Body of pancreas (tissue), 4 donors: ENCODE measurements around the gene GNG3. TPM values are rescaled to one million over a fixed set of nuclear protein-coding genes. Genes with fewer than 3 reads are reported as not detected.
A peak's percentile ranks its signal among the peaks of the same experiment; 100 is the strongest.
"Not testable (repeated sequence)": the region's sequence is repeated elsewhere in the genome, so short reads cannot be mapped to it uniquely, and the experiment has no call there.

Experiments used
- ATAC-seq: fragments of 150-250 bp; one replicate; pipeline ENCODE4 v1.9.1; 2016
- DNase-seq, 4 donors: peaks; one replicate each; pipeline ENCODE4 v3.0.0-alpha.2; 2019
- H3K27ac ChIP-seq, 4 donors: fragments of 200-600 bp; sonication (generic); 1 replicate in 3 of 4; 2 replicates in 1 of 4; pipeline versions ENCODE4 v1.5.1 to v1.6.1; 2016 to 2019; ENCODE audit warnings: mild to moderate bottlenecking in 1 of 4, mixed read lengths in 1 of 4, moderate library complexity in 1 of 4
- H3K27me3 ChIP-seq, 2 donors: fragments of 200-600 bp; sonication (generic); one replicate each; pipeline ENCODE4 v1.6.0; 2016; ENCODE audit warnings: mild to moderate bottlenecking in 1 of 2
- H3K36me3 ChIP-seq, 2 donors: fragments of 200-600 bp; sonication (generic); replicated peaks in 1 of 2; 2 replicates each; pipeline ENCODE4 v1.5.1; 2016; ENCODE audit warnings: low read depth in 2 of 2; ENCODE audit not compliant: insufficient read depth in 1 of 2
- H3K4me1 ChIP-seq: fragments of 200-600 bp; sonication (generic); one replicate; pipeline ENCODE4 v1.6.0; 2016
- H3K4me3 ChIP-seq, 2 donors: fragments of 200-600 bp; sonication (generic); 1 replicate in 1 of 2; 2 replicates in 1 of 2; pipeline ENCODE4 v1.5.1; 2016 to 2019
- H3K9me3 ChIP-seq, 3 donors: fragments of 200-600 bp; sonication (generic); 1 replicate in 2 of 3; 2 replicates in 1 of 3; pipeline ENCODE4 v1.5.1; 2016
- CTCF ChIP-seq, 7 experiments: fragments of 450-650 bp in 4 of 7; fragments of 200-600 bp in 3 of 7; sonication (generic) in 3 of 7; IDR thresholded peaks; one replicate each; pipeline ENCODE4 v1.5.1; 2016 to 2019; ENCODE audit warnings: antibody characterized with exemption in 7 of 7
- POLR2A ChIP-seq, 3 donors: fragments of 450-650 bp; IDR thresholded peaks; one replicate each; pipeline ENCODE4 v1.6.1; 2016; ENCODE audit warnings: antibody characterized with exemption in 3 of 3, mild to moderate bottlenecking in 2 of 3
- WGBS, 2 donors: methylation state at CpG; one replicate each; pipeline ENCODE4 v1.1.5; 2017; 5-methylcytosine and 5-hydroxymethylcytosine counted together
- intact Hi-C: fragments of 100-400 bp; cut with DNase I; formaldehyde crosslinking; loops from one replicate; pipeline ENCODE4 v1.15.1; 2023
- total RNA-seq, 2 donors: library from RNA; depleted of rRNA; stranded (reverse); fragments of >200 nt; gene quantifications; one replicate each; pipeline ENCODE4 v1.1.0, GENCODE V29; 2016

GNG3 gene
- total RNA-seq, 2 donors from 2014 or later, result 1.0 TPM; not detected in 1

- Histone ChIP-seq H3K36me3 (peaks cover 0 to 3% of the 10 kb centered on the region in 2 donors), H3K4me1 (peaks cover 62% of the 10 kb centered on the region), H3K27me3 (no peaks in the 10 kb centered on the region), H3K9me3 (no peaks in the 10 kb centered on the region), H3K4me3 (peak within 1 kb of the TSS; percentile 57 to 80), H3K27ac (peak within 1 kb of the TSS; percentile 76 to 96 (median 90))
- peak; percentile 69 to 83 (median 80) for DNase-seq
- peak; percentile 80 for ATAC-seq
- TF ChIP-seq CTCF (IDR thresholded peaks at IDR 0.05), result peak in 1 of 7 experiments; percentile 17
- TF ChIP-seq POLR2A (IDR thresholded peaks at IDR 0.05), result peak; percentile 58 to 88 (median 84)
- WGBS, 2 donors, result 0 to 1% methylated on average over 25 to 58 of the region's 59 CpGs
- intact Hi-C loops, result no loop called here
These were observed 35.7 kb upstream of the GNG3 start, which contains the start of the genes LBHD1 and UQCC3 for GRCh38 chr11:62671608-62672389. LBHD1 (minus strand) TSS chr11:62672267; CDS start chr11:62670031, 2,236 bp downstream. UQCC3 (plus strand) TSS chr11:62671673; CDS start chr11:62671746, 73 bp downstream.

- H3K27ac ChIP-seq, result peak overlapping the region in 1 of 4 donors; percentile 96
- WGBS, 2 donors, result 62 to 79% methylated on average over 2 of the region's 2 CpGs
- H3K4me3 ChIP-seq, result no peak overlapping the region
- no peaks in the 10 kb centered on the region for H3K27me3 ChIP-seq
- H3K9me3 ChIP-seq, result no peaks in the 10 kb centered on the region
- H3K36me3 ChIP-seq, result peaks cover 0 to 5% of the 10 kb centered on the region in 2 donors
- peaks cover 61% of the 10 kb centered on the region for H3K4me1 ChIP-seq
- intact Hi-C loops, result no loop called here
- no peak for ATAC-seq
- TF ChIP-seq CTCF (IDR thresholded peaks at IDR 0.05), result no peak
- no peak for TF ChIP-seq POLR2A (IDR thresholded peaks at IDR 0.05)
- no peak for DNase-seq
These were observed 34.3 kb upstream of the GNG3 start for GRCh38 chr11:62673196-62673525.

- 88 to 93% methylated on average over 10 of the region's 10 CpGs for WGBS, 2 donors
- H3K36me3 ChIP-seq, result not testable (repeated sequence)
These were observed 32.1 kb upstream of the GNG3 start for GRCh38 chr11:62675415-62675814.

GRCh38 chr11:62676698-62677097 lies 30.8 kb upstream of the GNG3 start:
- peaks cover 51% of the 10 kb centered on the region for H3K4me1 ChIP-seq
- TF ChIP-seq CTCF (IDR thresholded peaks at IDR 0.05), result no peak
- H3K27ac ChIP-seq, result no peak overlapping the region
- no peaks in the 10 kb centered on the region for H3K27me3 ChIP-seq
- H3K4me3 ChIP-seq, result no peak overlapping the region
- no peaks in the 10 kb centered on the region for H3K9me3 ChIP-seq
- intact Hi-C loops, result no loop called here
- WGBS, 2 donors, result 34 to 41% methylated on average over 3 to 6 of the region's 6 CpGs
- DNase-seq (no peak), ATAC-seq (no peak)
- peaks cover 0 to 5% of the 10 kb centered on the region in 2 donors for H3K36me3 ChIP-seq

More at GRCh38 chr11:62675415-62675814, 32.1 kb upstream of the GNG3 start:
- intact Hi-C loops, H3K4me3 ChIP-seq, DNase-seq, ATAC-seq, H3K27me3 ChIP-seq, H3K27ac ChIP-seq, H3K9me3 ChIP-seq: not testable (repeated sequence)
- H3K4me1 ChIP-seq, result peaks cover 51% of the 10 kb centered on the region

- Histone ChIP-seq H3K4me3 (no peak overlapping the region), H3K27me3 (no peaks in the 10 kb centered on the region), H3K4me1 (peaks cover 51% of the 10 kb centered on the region), H3K36me3 (peaks cover 0 to 5% of the 10 kb centered on the region in 2 donors), H3K27ac (no peak overlapping the region), H3K9me3 (no peaks in the 10 kb centered on the region)
- 60 to 64% methylated on average over 6 of the region's 6 CpGs for WGBS, 2 donors
- TF ChIP-seq CTCF (IDR thresholded peaks at IDR 0.05) (no peak), POLR2A (IDR thresholded peaks at IDR 0.05) (no peak)
- DNase-seq (no peak), ATAC-seq (no peak)
- intact Hi-C loops, result no loop called here
These were observed 30.3 kb upstream of the GNG3 start for GRCh38 chr11:62677156-62677555.
